GM12878 (cell line): ENCODE measurements around the gene WNT9A. TPM values are rescaled to one million over a fixed set of nuclear protein-coding genes. Genes with fewer than 3 reads are reported as not detected.

Experiments used
- ATAC-seq: fragments of 200-7000 bp; cut with Tn5 transposase; 3 replicates; pipeline ENCODE4 v1.9.1; 2020; ENCODE audit warnings: mild to moderate bottlenecking, moderate library complexity
- BruUV-seq: library from RNA; stranded (reverse); fragments of 400-500 nt; replicated peaks from 2 replicates; lab custom pipeline; 2021; lab: Mats Ljungman, UMichigan
- CTCF ChIA-PET: fragments of 300-600 bp; sonication (Branson Sonifier 250); formaldehyde crosslinking; extraction: SDS; loops from one replicate; lab custom pipeline; 2021; ENCODE audit warnings: inconsistent platforms; lab: Yijun Ruan, JAX
- POLR2A ChIA-PET: fragments of 350-600 bp; formaldehyde crosslinking; extraction: SDS; loops from one replicate; lab custom pipeline; 2021; ENCODE audit warnings: inconsistent platforms; lab: Charles Lee
- RAD21 ChIA-PET: fragments of 300-600 bp; sonication (Branson Sonifier 250); formaldehyde crosslinking; loops from one replicate; lab custom pipeline; 2023; ENCODE audit warnings: antibody characterized with exemption; ENCODE audit not compliant: unreplicated experiment; lab: Charles Lee
- SMC1A ChIA-PET: fragments of 300-600 bp; sonication (Branson Sonifier 250); formaldehyde crosslinking; loops from one replicate; lab custom pipeline; 2023; ENCODE audit not compliant: unreplicated experiment, uncharacterized antibody; lab: Charles Lee
- DNase-seq: peaks from one replicate; pipeline ENCODE4 v3.0.0-alpha.2; 2011; ENCODE audit warnings: low read depth, low spot score
- FAIRE-seq: peaks from 3 replicates; lab custom pipeline; 2011; peaks lifted over from hg19 to GRCh38; lab: Jason Lieb, UNC
- H2AFZ ChIP-seq: 2 replicates; pipeline ENCODE4 v1.6.0; 2011; ENCODE audit warnings: low read depth, low read length, control low read depth; ENCODE audit not compliant: control insufficient read depth
- H3K27ac ChIP-seq: 2 replicates; pipeline ENCODE4 v1.5.1; 2011; ENCODE audit warnings: control low read depth; ENCODE audit not compliant: control insufficient read depth, insufficient read depth
- H3K27me3 ChIP-seq, 2 experiments: replicated peaks in 1 of 2; 2 replicates each; pipeline versions ENCODE4 v1.6.0 to v1.6.1; 2011; ENCODE audit warnings: low read length in 1 of 2; ENCODE audit not compliant: control insufficient read depth in 2 of 2, insufficient read depth in 2 of 2
- H3K36me3 ChIP-seq, 2 experiments: 2 replicates each; pipeline ENCODE4 v1.5.1; 2011; ENCODE audit warnings: low read length in 1 of 2; ENCODE audit not compliant: control insufficient read depth in 2 of 2, insufficient read depth in 2 of 2
- H3K4me1 ChIP-seq: 2 replicates; pipeline ENCODE4 v1.6.1; 2011; ENCODE audit warnings: mild to moderate bottlenecking, low read length, moderate library complexity, mixed read lengths; ENCODE audit not compliant: control insufficient read depth, insufficient read depth
- H3K4me2 ChIP-seq: 2 replicates; pipeline ENCODE4 v1.6.0; 2011; ENCODE audit warnings: control low read depth; ENCODE audit not compliant: control insufficient read depth, insufficient read depth
- H3K4me3 ChIP-seq: fragments of 200-600 bp; sonication (generic); 2 replicates; pipeline ENCODE4 v1.5.1; 2016
- H3K79me2 ChIP-seq: 2 replicates; pipeline ENCODE4 v1.6.0; 2011; ENCODE audit warnings: low read length; ENCODE audit not compliant: control insufficient read depth, insufficient read depth
- H3K9ac ChIP-seq: 2 replicates; pipeline ENCODE4 v1.8.0; 2011; ENCODE audit warnings: low read length, control low read depth, mixed read lengths; ENCODE audit not compliant: control insufficient read depth, insufficient read depth
- H3K9me3 ChIP-seq: replicated peaks from 3 replicates; pipeline ENCODE4 v1.5.1; 2011; ENCODE audit warnings: mild to moderate bottlenecking, low read length; ENCODE audit not compliant: control insufficient read depth, insufficient read depth
- H4K20me1 ChIP-seq: 2 replicates; pipeline ENCODE4 v1.6.0; 2011; ENCODE audit not compliant: control insufficient read depth, insufficient read depth
- BCL11A ChIP-seq: IDR thresholded peaks from 2 replicates; pipeline ENCODE4 v1.6.1; 2011; ENCODE audit warnings: low read depth, low read length
- CBX3 ChIP-seq: fragments of 200-600 bp; sonication (generic); IDR thresholded peaks from 2 replicates; pipeline ENCODE4 v1.6.1; 2016; ENCODE audit warnings: low read depth, borderline replicate concordance
- EGR1 ChIP-seq, 2 experiments: IDR thresholded peaks; 1 replicate in 1 of 2; 2 replicates in 1 of 2; pipeline ENCODE4 v1.6.1; 2011 to 2012; ENCODE audit warnings: low read depth in 2 of 2, low read length in 2 of 2, borderline replicate concordance in 1 of 2, mild to moderate bottlenecking in 1 of 2, moderate library complexity in 1 of 2
- EP300 ChIP-seq, 2 experiments: fragments of 150-350 bp in 1 of 2; IDR thresholded peaks; 2 replicates each; pipeline ENCODE4 v1.6.1; 2011 to 2012; ENCODE audit warnings: low read depth in 2 of 2, low read length in 2 of 2, borderline replicate concordance in 1 of 2, improper control_type of control experiment in 1 of 2, inconsistent platforms in 1 of 2; ENCODE audit not compliant: control insufficient read depth in 1 of 2
- GATAD2B ChIP-seq: fragments of 450-650 bp; conservative IDR thresholded peaks from 2 replicates; pipeline ENCODE4 v1.6.1; 2017; ENCODE audit warnings: low read depth, mild to moderate bottlenecking, moderate library complexity
- PAX8 ChIP-seq: fragments of 450-650 bp; IDR thresholded peaks from 2 replicates; pipeline ENCODE4 v1.6.1; 2017; ENCODE audit warnings: mild to moderate bottlenecking, moderate library complexity
- SIN3A ChIP-seq: IDR thresholded peaks from 2 replicates; pipeline ENCODE4 v1.6.1; 2012; ENCODE audit warnings: low read depth, low read length, improper control_type of control experiment
- SMAD5 ChIP-seq: IDR thresholded peaks from 2 replicates; pipeline ENCODE4 v1.6.1; 2016; ENCODE audit warnings: antibody characterized with exemption, low read depth
- TCF3 ChIP-seq: IDR thresholded peaks from 2 replicates; pipeline ENCODE4 v1.6.1; 2012; ENCODE audit warnings: low read depth, mild to moderate bottlenecking, low read length, borderline replicate concordance; ENCODE audit not compliant: insufficient read depth
- WGBS: methylation state at CpG from one replicate; pipeline ENCODE4 v1.1.6; 2016; ENCODE audit warnings: low lambda C conversion rate; ENCODE audit not compliant: insufficient replicate concordance, insufficient coverage; ENCODE audit errors: missing lambda C conversion rate; 5-methylcytosine and 5-hydroxymethylcytosine counted together
- in situ Hi-C: fragments of 300-500 bp; cut with MboI; formaldehyde crosslinking; loops from 9 replicates; pipeline ENCODE4 v1.14.3; 2018; ENCODE audit warnings: mixed read lengths
- intact Hi-C: fragments of 100-400 bp; cut with micrococcal nuclease; formaldehyde crosslinking; loops from one replicate; pipeline ENCODE4 v1.14.2; 2022; ENCODE audit not compliant: unreplicated experiment
- polyA plus RNA-seq, 11 experiments: library from polyadenylated mRNA; depleted of rRNA in 4 of 11; unstranded in 6 of 11; stranded (reverse) in 5 of 11; fragments of >200 nt; fragmentation: Nextera tagmentation in 4 of 11; fragmentation: Illumina TruSeq in 1 of 11; extraction: Ambion mirVana in 4 of 11; extraction: Trizol in 1 of 11; gene quantifications; 1 replicate in 1 of 11; 2 replicates in 10 of 11; pipeline versions ENCODE4 v1.2.1 to v1.2.3, GENCODE V29; 2011 to 2016; ENCODE audit warnings: inconsistent platforms in 2 of 11, missing spikeins in 2 of 11, low read depth in 1 of 11
- total RNA-seq, 4 experiments: library from RNA; depleted of rRNA in 3 of 4; stranded (reverse); fragments of >200 nt in 3 of 4; fragmentation: Illumina TruSeq in 1 of 4; extraction: Trizol in 1 of 4; gene quantifications; 2 replicates each; pipeline versions ENCODE4 v1.2.1 to v1.2.3, GENCODE V29; 2013 to 2021

Gene WNT9A
- total and polyA plus RNA-seq, 10 of the 15 experiments (the other 5 are each of a cell fraction or from before 2014, with no cell fraction given): not detected

DNA sequence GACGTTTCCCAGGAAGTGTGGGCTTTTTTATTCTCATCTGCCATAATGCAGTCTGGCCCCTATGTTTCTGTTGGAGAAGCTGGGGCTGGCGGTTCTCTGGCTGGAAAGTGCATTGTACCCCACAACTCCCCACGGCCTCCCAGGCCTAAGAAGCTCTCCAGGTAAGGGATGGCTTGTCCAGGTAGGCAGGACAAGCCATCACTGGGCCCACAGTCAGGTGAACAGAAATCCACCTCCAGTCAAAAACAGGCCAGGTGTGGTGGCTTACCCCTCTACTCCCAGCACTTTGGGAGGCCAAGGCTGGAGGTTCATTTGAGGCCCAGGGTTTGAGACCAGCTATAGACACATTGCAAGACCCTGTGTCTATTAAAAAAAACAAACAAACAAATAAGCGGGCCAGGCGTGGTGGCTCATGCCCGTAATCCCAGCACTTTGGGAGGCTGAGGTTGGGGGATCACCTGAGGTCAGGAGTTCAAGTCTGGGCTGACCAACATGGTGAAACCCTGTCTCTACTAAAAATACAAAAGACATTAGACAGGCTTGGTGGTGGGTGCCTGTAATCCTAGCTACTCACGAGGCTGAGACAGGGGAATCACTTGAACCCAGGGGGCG is 3.1 kb upstream of the WNT9A start:
- no peak for DNase-seq
- Histone ChIP-seq H3K4me3 (no peak overlapping the region), H4K20me1 (no peaks in the 10 kb centered on the region), H3K9ac (no peak overlapping the region), H2AFZ (no peak overlapping the region), H3K79me2 (no peaks in the 10 kb centered on the region), H3K36me3 (no peaks in the 10 kb centered on the region), H3K9me3 (no peaks in the 10 kb centered on the region), H3K27ac (no peak overlapping the region), H3K4me1 (no peaks in the 10 kb centered on the region), H3K4me2 (no peak overlapping the region), H3K27me3 (peaks cover 7 to 10% of the 10 kb centered on the region in 2 experiments)
- ChIA-PET CTCF (interaction anchor here (1.0 to 3.8 kb wide), 4 partner anchors 126 to 469 kb away, joined by 3 to 34 read pairs (median 4); no protein-coding TSS in a partner anchor), POLR2A (no interaction called here), RAD21 (no interaction called here), SMC1A (no interaction called here)
- intact Hi-C loops (loop anchor here (5.0 kb wide), 1 partner anchor 189 kb away; no protein-coding TSS in a partner anchor), in situ Hi-C loops (loop anchor here (5.0 kb wide), 2 partner anchors 189 to 469 kb away; no protein-coding TSS in a partner anchor)
- no peak for FAIRE-seq
- TF ChIP-seq PAX8: no peak
- TF ChIP-seq EP300 (IDR thresholded peaks at IDR 0.05; ENCODE audit: borderline replicate concordance in 1 of 2, control insufficient read depth in 1 of 2, low read depth in 2 of 2, low read length in 2 of 2): no peak
- no peak for TF ChIP-seq CBX3
- no peak for TF ChIP-seq BCL11A
- TF ChIP-seq GATAD2B: no peak
- TF ChIP-seq EGR1 (IDR thresholded peaks at IDR 0.05; ENCODE audit: borderline replicate concordance in 1 of 2, low read depth in 2 of 2, low read length in 2 of 2): no peak
- TF ChIP-seq SIN3A: no peak
- TF ChIP-seq TCF3: no peak
- TF ChIP-seq SMAD5: no peak
- ATAC-seq: no peak
- WGBS: 30% methylated on average over 8 of the region's 8 CpGs
- BruUV-seq: no TSS peak
